Effector memory CD8-positive, alpha-beta T cell (primary cell): ENCODE data around the gene CAMSAP2.

Experiments
- ATAC-seq: fragments of 150-1000 bp; cut with Tn5 transposase; replicated peaks from 2 replicates; pipeline ENCODE4 v1.10.0; 2021; ENCODE audit warnings: mild to moderate bottlenecking, moderate library complexity
- DNase-seq, 3 experiments: peaks; one replicate each; pipeline ENCODE4 v3.0.0; 2021
- H3K27ac Mint-ChIP-seq, 2 donors: one replicate each; pipeline ENCODE4 v1.8.0; 2022; ENCODE audit warnings: mild to moderate bottlenecking in 2 of 2, mixed read lengths in 2 of 2, moderate library complexity in 2 of 2
- H3K27me3 Mint-ChIP-seq, 2 donors: one replicate each; pipeline ENCODE4 v1.8.0; 2022; ENCODE audit warnings: mixed read lengths in 2 of 2
- H3K36me3 Mint-ChIP-seq: one replicate; pipeline ENCODE4 v1.8.0; 2022; ENCODE audit warnings: mild to moderate bottlenecking, moderate library complexity, mixed read lengths; ENCODE audit not compliant: insufficient read depth
- H3K4me1 Mint-ChIP-seq, 2 donors: one replicate each; pipeline ENCODE4 v1.8.0; 2022; ENCODE audit warnings: low read depth in 2 of 2, mixed read lengths in 2 of 2
- H3K4me3 Mint-ChIP-seq, 2 donors: one replicate each; pipeline ENCODE4 v1.8.0; 2022; ENCODE audit warnings: mild to moderate bottlenecking in 2 of 2, mixed read lengths in 2 of 2, moderate library complexity in 2 of 2
- H3K9me3 Mint-ChIP-seq, 2 donors: one replicate each; pipeline ENCODE4 v1.8.0; 2022; ENCODE audit warnings: mixed read lengths in 2 of 2

The CAMSAP2 gene

GRCh38 chr1:200909757-200910239 lies 171.1 kb downstream of the CAMSAP2 start:
- H3K36me3 Mint-ChIP-seq: no peaks in the 10 kb centered on the region
- H3K27me3 Mint-ChIP-seq: peaks cover 10 to 31% of the 10 kb centered on the region in 2 donors
- DNase-seq (no peak), ATAC-seq (no peak)
- H3K9me3 Mint-ChIP-seq: no peaks in the 10 kb centered on the region
- H3K4me3 Mint-ChIP-seq: no peak overlapping the region
- peaks cover 9 to 10% of the 10 kb centered on the region in 2 donors for H3K4me1 Mint-ChIP-seq
- H3K27ac Mint-ChIP-seq: no peak overlapping the region
